Endothelial cell of umbilical vein (primary cell): ENCODE data around the gene B4GALT6.

Source experiments
- EZH2 ChIP-seq: IDR thresholded peaks from 2 replicates; pipeline ENCODE4 v1.6.1; 2012; ENCODE audit warnings: borderline replicate concordance, low read depth, mild to moderate bottlenecking, moderate library complexity, low read length, inconsistent platforms; ENCODE audit not compliant: severe bottlenecking
- FOS ChIP-seq: IDR thresholded peaks from 2 replicates; pipeline ENCODE4 v1.6.1; 2011; ENCODE audit warnings: mild to moderate bottlenecking, low read length, moderate library complexity, borderline replicate concordance; ENCODE audit not compliant: insufficient read depth
- POLR2A ChIP-seq: IDR thresholded peaks from 2 replicates; pipeline ENCODE4 v1.6.1; 2012; ENCODE audit warnings: low read depth, mild to moderate bottlenecking, control low read depth, low read length
- TF ChIP-seq, protein P1 (sequence below), 2 donors: IDR thresholded peaks; 1 replicate in 1 of 2; 2 replicates in 1 of 2; pipeline ENCODE4 v1.5.1; 2011; ENCODE audit warnings: low read length in 2 of 2, mild to moderate bottlenecking in 2 of 2, moderate library complexity in 2 of 2, control low read depth in 1 of 2, inconsistent platforms in 1 of 2, low read depth in 1 of 2; ENCODE audit not compliant: insufficient read depth in 1 of 2; ENCODE audit errors: extremely low read depth in 1 of 2

- TF ChIP-seq FOS = no peak
- no peak for TF ChIP-seq EZH2
- TF ChIP-seq POLR2A = no peak
- TF ChIP-seq, protein P1, sequence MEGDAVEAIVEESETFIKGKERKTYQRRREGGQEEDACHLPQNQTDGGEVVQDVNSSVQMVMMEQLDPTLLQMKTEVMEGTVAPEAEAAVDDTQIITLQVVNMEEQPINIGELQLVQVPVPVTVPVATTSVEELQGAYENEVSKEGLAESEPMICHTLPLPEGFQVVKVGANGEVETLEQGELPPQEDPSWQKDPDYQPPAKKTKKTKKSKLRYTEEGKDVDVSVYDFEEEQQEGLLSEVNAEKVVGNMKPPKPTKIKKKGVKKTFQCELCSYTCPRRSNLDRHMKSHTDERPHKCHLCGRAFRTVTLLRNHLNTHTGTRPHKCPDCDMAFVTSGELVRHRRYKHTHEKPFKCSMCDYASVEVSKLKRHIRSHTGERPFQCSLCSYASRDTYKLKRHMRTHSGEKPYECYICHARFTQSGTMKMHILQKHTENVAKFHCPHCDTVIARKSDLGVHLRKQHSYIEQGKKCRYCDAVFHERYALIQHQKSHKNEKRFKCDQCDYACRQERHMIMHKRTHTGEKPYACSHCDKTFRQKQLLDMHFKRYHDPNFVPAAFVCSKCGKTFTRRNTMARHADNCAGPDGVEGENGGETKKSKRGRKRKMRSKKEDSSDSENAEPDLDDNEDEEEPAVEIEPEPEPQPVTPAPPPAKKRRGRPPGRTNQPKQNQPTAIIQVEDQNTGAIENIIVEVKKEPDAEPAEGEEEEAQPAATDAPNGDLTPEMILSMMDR (IDR thresholded peaks at IDR 0.05; ENCODE audit: extremely low read depth in 1 of 2, insufficient read depth in 1 of 2, low read depth in 1 of 2, low read length in 2 of 2) = no peak
Measured at GRCh38 chr18:31607384-31607783, 77.0 kb downstream of the B4GALT6 start.
